ENCODE measurements around the gene PLEKHN1.
"Not testable (repeated sequence)": the region's sequence is repeated elsewhere in the genome, so short reads cannot be mapped to it uniquely, and the experiment has no call there.

Gene PLEKHN1

GRCh38 chr1:975896-976683 lies 9.8 kb downstream of the PLEKHN1 start:
- TF ChIP-seq, protein P1, sequence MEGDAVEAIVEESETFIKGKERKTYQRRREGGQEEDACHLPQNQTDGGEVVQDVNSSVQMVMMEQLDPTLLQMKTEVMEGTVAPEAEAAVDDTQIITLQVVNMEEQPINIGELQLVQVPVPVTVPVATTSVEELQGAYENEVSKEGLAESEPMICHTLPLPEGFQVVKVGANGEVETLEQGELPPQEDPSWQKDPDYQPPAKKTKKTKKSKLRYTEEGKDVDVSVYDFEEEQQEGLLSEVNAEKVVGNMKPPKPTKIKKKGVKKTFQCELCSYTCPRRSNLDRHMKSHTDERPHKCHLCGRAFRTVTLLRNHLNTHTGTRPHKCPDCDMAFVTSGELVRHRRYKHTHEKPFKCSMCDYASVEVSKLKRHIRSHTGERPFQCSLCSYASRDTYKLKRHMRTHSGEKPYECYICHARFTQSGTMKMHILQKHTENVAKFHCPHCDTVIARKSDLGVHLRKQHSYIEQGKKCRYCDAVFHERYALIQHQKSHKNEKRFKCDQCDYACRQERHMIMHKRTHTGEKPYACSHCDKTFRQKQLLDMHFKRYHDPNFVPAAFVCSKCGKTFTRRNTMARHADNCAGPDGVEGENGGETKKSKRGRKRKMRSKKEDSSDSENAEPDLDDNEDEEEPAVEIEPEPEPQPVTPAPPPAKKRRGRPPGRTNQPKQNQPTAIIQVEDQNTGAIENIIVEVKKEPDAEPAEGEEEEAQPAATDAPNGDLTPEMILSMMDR (IDR thresholded peaks at IDR 0.05; ENCODE audit: low read depth, low read length), result peak; percentile 64
- no peaks in the 10 kb centered on the region for H3K9me3 ChIP-seq
- H3K36me3 ChIP-seq, result no peaks in the 10 kb centered on the region
- peaks cover 23% of the 10 kb centered on the region for H3K27me3 ChIP-seq
- DNase-seq, result peak; percentile 87
- peak overlapping the region; percentile 49 for H3K4me3 ChIP-seq (ENCODE audit: low read depth, low read length)
- no peaks in the 10 kb centered on the region; the same call in 1 of the 2 replicates for H3K4me1 ChIP-seq

- H3K27me3 ChIP-seq, result peaks cover 25% of the 10 kb centered on the region
- peak; percentile 39 for DNase-seq
- not testable (repeated sequence) for H3K36me3 ChIP-seq; H3K9me3 ChIP-seq; H3K4me1 ChIP-seq; H3K4me3 ChIP-seq (ENCODE audit: low read depth, low read length)
Measured at GRCh38 chr1:976791-977190, 10.5 kb downstream of the PLEKHN1 start.

DNA sequence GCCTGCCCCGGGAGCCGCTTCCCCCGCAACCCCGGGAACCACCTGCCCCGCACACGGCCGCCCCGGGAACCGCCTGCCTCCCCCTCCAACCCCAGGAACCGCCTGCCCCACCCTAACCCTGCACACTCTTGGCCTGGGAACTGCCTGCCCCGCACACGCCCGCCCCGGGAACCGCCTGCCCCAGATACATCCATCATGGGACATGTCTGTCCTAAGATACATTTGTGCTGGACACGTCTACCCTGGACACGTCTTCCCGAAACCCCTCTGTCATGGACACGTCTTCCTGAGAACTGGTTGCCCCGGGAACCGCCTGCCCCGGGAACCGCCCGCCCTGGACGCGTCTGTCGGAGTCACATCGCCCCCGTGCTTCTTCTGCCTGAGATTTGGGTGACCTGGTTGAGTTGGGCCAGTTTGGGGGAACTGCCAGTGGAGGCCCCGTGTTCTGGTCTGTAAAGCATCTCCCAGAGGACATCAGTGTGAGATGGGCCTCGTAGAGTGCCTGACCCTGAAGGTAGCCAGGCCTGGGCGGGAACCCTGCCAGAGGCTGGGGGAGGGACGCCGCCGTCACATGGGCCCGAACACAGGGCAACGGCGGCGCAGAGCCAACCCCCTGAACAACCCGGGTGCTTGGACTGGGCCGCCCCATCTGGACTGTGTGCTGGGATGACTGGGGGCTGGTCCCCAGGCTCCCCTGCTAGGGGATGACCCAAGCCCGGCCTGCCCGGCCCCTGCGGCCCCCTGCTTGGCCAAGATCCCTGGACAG lies 12.0 kb downstream of the PLEKHN1 start:
- no peak for DNase-seq
- TF ChIP-seq, protein P1 (IDR thresholded peaks at IDR 0.05; ENCODE audit: low read depth, low read length), result no peak
- H3K36me3 ChIP-seq, result no peaks in the 10 kb centered on the region
- H3K27me3 ChIP-seq, result peaks cover 33% of the 10 kb centered on the region
- no peaks in the 10 kb centered on the region; the same call in 1 of the 2 replicates for H3K4me1 ChIP-seq
- H3K4me3 ChIP-seq (ENCODE audit: low read depth, low read length), result no peak overlapping the region
- H3K9me3 ChIP-seq, result no peaks in the 10 kb centered on the region

DNA sequence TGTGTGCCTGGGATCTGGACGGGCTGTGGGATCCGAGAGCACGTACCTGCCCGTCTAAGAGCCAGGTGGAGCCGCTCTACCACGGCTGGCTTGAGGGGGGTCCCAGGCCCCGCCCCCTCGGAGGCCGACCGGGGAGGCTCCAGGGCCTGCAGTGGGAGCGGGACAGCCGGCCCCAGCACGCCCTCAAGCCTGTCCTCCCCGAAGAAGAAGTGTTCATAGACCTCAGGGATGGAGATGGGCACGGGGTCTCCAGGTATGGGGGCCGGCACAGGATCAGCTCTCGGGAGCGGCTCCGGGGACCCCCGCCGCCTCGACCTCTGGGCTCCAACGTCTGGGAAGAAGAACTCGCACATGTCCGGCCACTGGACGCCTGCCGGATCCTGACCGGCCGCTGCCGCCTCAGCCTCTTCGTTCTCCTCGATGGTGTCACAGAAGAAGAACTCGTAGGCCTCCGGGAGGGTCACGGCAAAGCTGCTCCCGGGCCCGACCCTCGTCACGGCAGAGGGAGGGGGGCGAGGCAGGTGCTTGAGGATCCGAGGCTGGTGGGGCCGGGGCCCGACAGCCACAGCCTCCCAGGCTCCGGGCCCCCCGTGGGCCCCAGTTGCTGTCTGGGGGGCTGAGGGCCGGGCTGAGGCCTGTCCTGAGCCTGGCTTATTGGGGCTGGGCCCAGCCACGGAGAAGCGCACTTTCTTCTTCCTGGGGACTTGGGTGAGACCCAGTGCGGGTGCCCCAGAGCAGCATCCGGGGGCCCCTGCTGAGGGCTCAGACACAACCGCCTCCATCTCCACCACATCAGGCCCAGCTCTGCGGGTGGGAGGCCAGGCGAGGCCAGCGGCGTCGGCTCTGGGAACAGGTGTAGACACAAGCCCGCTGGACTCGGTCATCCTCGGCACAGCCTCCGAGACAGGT lies 12.8 kb downstream of the PLEKHN1 start:
- no peak for DNase-seq
- TF ChIP-seq, protein P1 (IDR thresholded peaks at IDR 0.05; ENCODE audit: low read depth, low read length), result no peak
- no peaks in the 10 kb centered on the region for H3K9me3 ChIP-seq
- no peaks in the 10 kb centered on the region for H3K36me3 ChIP-seq
- H3K4me1 ChIP-seq, result no peaks in the 10 kb centered on the region; the same call in 1 of the 2 replicates
- peaks cover 40% of the 10 kb centered on the region for H3K27me3 ChIP-seq
- H3K4me3 ChIP-seq (ENCODE audit: low read depth, low read length), result no peak overlapping the region

DNA sequence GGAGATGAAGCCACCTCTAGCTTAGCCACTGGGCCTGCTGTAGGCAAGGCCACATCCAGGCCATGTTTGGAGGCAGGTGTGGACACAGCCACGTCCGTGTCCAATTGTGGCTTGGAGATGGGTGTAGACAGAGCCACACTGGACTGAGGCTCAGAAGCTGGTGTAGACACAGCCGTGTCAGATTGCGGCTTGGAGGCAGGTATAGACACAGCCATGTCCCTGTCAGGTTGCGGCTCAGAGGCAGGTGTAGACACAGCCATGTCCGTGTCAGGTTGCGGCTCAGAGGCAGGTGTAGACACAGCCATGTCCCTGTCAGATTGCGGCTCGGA lies 13.4 kb downstream of the PLEKHN1 start:
- H3K36me3 ChIP-seq, result no peaks in the 10 kb centered on the region
- TF ChIP-seq, protein P1 (IDR thresholded peaks at IDR 0.05; ENCODE audit: low read depth, low read length), result no peak
- no peaks in the 10 kb centered on the region for H3K9me3 ChIP-seq
- H3K4me3 ChIP-seq (ENCODE audit: low read depth, low read length), result no peak overlapping the region
- no peaks in the 10 kb centered on the region; the same call in 1 of the 2 replicates for H3K4me1 ChIP-seq
- DNase-seq, result no peak
- H3K27me3 ChIP-seq, result peaks cover 42% of the 10 kb centered on the region

DNA sequence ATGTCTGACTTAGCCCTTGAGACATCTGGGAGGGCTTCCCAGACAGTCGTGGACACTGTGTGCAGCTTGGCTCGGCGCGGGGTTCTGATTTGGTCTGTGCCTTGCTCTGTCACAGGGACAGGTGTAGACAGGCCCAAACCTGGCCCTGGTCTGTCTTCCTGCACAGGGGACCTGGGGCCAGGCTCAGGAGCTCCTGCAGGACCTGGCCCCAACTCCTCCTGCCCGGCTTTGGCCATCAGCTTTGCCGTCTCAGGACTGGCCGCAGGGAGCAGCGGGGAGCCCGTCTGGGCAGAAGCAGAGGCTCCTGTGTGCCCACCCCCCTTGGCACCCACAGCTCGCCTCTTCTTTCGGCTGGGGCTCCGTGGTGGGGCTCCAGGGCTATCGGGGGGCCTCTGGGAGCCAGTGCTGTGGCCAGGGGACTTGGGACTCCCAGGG lies 13.9 kb downstream of the PLEKHN1 start:
- TF ChIP-seq, protein P1 (IDR thresholded peaks at IDR 0.05; ENCODE audit: low read depth, low read length), result no peak
- Histone ChIP-seq H3K27me3 (peaks cover 46% of the 10 kb centered on the region), H3K4me1 (no peaks in the 10 kb centered on the region; the same call in 1 of the 2 replicates), H3K4me3 (ENCODE audit: low read depth, low read length) (no peak overlapping the region), H3K9me3 (no peaks in the 10 kb centered on the region), H3K36me3 (no peaks in the 10 kb centered on the region)
- peak; percentile 7 for DNase-seq
